Neuronal stem cell (in vitro differentiated cells): Measurements from ENCODE around the gene PCED1A.

Experiments
- DNase-seq: peaks from one replicate; pipeline ENCODE4 v3.0.0-alpha.2; 2013; ENCODE audit warnings: low spot score
- H2AFZ ChIP-seq: one replicate; pipeline ENCODE4 v1.6.1; 2013; ENCODE audit warnings: mild to moderate bottlenecking, low read length, inconsistent platforms
- H2AK5ac ChIP-seq: 2 replicates; pipeline ENCODE4 v1.6.1; 2013; ENCODE audit warnings: low read depth, mild to moderate bottlenecking, inconsistent platforms, low read length, moderate library complexity, mixed read lengths
- H2BK120ac ChIP-seq: 2 replicates; pipeline ENCODE4 v1.6.1; 2013; ENCODE audit warnings: low read depth, mild to moderate bottlenecking, inconsistent platforms, low read length, moderate library complexity, mixed read lengths
- H2BK12ac ChIP-seq: one replicate; pipeline ENCODE4 v1.6.1; 2013; ENCODE audit warnings: low read length, inconsistent platforms
- H2BK15ac ChIP-seq: 2 replicates; pipeline ENCODE4 v1.6.1; 2013; ENCODE audit warnings: mild to moderate bottlenecking, low read length, inconsistent platforms, mixed read lengths
- H2BK5ac ChIP-seq: one replicate; pipeline ENCODE4 v1.6.1; 2013; ENCODE audit warnings: inconsistent platforms, mild to moderate bottlenecking, low read length, moderate library complexity
- H3K14ac ChIP-seq: one replicate; pipeline ENCODE4 v1.6.1; 2013; ENCODE audit warnings: low read length, inconsistent platforms
- H3K18ac ChIP-seq: 2 replicates; pipeline ENCODE4 v1.6.1; 2013; ENCODE audit warnings: low read length, inconsistent platforms
- H3K23ac ChIP-seq: 2 replicates; pipeline ENCODE4 v1.6.1; 2013; ENCODE audit warnings: low read depth, mild to moderate bottlenecking, mixed read lengths, low read length, inconsistent platforms; ENCODE audit not compliant: poor library complexity
- H3K27ac ChIP-seq: replicated peaks from 3 replicates; pipeline ENCODE4 v1.5.1; 2013; ENCODE audit warnings: low read length, inconsistent platforms
- H3K27me3 ChIP-seq, 3 experiments: 2 replicates each; pipeline ENCODE4 v1.6.1; 2013; ENCODE audit warnings: low read length in 3 of 3, mild to moderate bottlenecking in 2 of 3, inconsistent platforms in 1 of 3, low read depth in 1 of 3, mixed read lengths in 1 of 3, moderate library complexity in 1 of 3; ENCODE audit not compliant: control insufficient read depth in 3 of 3, insufficient read depth in 3 of 3
- H3K36me3 ChIP-seq, 2 donors: replicated peaks in 1 of 2; 2 replicates each; pipeline ENCODE4 v1.6.1; 2013; ENCODE audit warnings: low read length in 2 of 2; ENCODE audit not compliant: control insufficient read depth in 2 of 2, insufficient read depth in 2 of 2
- H3K4ac ChIP-seq: 2 replicates; pipeline ENCODE4 v1.6.1; 2013; ENCODE audit warnings: inconsistent platforms, mild to moderate bottlenecking, low read length, moderate library complexity
- H3K4me1 ChIP-seq, 2 donors: 1 replicate in 1 of 2; 2 replicates in 1 of 2; pipeline ENCODE4 v1.6.1; 2013; ENCODE audit warnings: low read length in 2 of 2, low read depth in 1 of 2; ENCODE audit not compliant: control insufficient read depth in 2 of 2, insufficient read depth in 1 of 2
- H3K4me2 ChIP-seq: one replicate; pipeline ENCODE4 v1.6.1; 2013; ENCODE audit warnings: mild to moderate bottlenecking, low read length, inconsistent platforms; ENCODE audit not compliant: insufficient read depth, poor library complexity, severe bottlenecking
- H3K4me3 ChIP-seq, 2 donors: 2 replicates each; pipeline ENCODE4 v1.5.1; 2013; ENCODE audit warnings: low read length in 2 of 2, mild to moderate bottlenecking in 2 of 2, inconsistent platforms in 1 of 2, moderate library complexity in 1 of 2
- H3K79me1 ChIP-seq: one replicate; pipeline ENCODE4 v1.6.1; 2013; ENCODE audit warnings: low read depth, mild to moderate bottlenecking, inconsistent platforms, low read length, moderate library complexity
- H3K9ac ChIP-seq: one replicate; pipeline ENCODE4 v1.6.1; 2013; ENCODE audit warnings: mild to moderate bottlenecking, low read depth, low read length, inconsistent platforms; ENCODE audit not compliant: poor library complexity
- H3K9me3 ChIP-seq, 2 donors: replicated peaks in 1 of 2; 2 replicates each; pipeline versions ENCODE3 to v1.6.1; 2013; ENCODE audit warnings: low read length in 2 of 2, mild to moderate bottlenecking in 2 of 2, inconsistent platforms in 1 of 2, low read depth in 1 of 2, mixed read lengths in 1 of 2, moderate library complexity in 1 of 2; ENCODE audit not compliant: control insufficient read depth in 2 of 2, insufficient read depth in 1 of 2
- H4K8ac ChIP-seq: one replicate; pipeline ENCODE4 v1.6.1; 2013; ENCODE audit warnings: low read depth, mild to moderate bottlenecking, inconsistent platforms, low read length, moderate library complexity
- H4K91ac ChIP-seq: one replicate; pipeline ENCODE4 v1.6.1; 2013; ENCODE audit warnings: low read length, low read depth, mild to moderate bottlenecking, inconsistent platforms; ENCODE audit not compliant: poor library complexity
- WGBS, 2 donors: extraction: QIAGEN DNeasy Blood & Tissue Kit; methylation state at CpG; one replicate each; pipeline ENCODE4 v1.1.7; 2013; ENCODE audit warnings: missing lambda C conversion rate in 2 of 2, mixed read lengths in 1 of 2; ENCODE audit not compliant: insufficient read length in 2 of 2, insufficient replicate concordance in 1 of 2; ENCODE audit errors: extremely low coverage in 2 of 2; 5-methylcytosine and 5-hydroxymethylcytosine counted together

PCED1A gene

DNA sequence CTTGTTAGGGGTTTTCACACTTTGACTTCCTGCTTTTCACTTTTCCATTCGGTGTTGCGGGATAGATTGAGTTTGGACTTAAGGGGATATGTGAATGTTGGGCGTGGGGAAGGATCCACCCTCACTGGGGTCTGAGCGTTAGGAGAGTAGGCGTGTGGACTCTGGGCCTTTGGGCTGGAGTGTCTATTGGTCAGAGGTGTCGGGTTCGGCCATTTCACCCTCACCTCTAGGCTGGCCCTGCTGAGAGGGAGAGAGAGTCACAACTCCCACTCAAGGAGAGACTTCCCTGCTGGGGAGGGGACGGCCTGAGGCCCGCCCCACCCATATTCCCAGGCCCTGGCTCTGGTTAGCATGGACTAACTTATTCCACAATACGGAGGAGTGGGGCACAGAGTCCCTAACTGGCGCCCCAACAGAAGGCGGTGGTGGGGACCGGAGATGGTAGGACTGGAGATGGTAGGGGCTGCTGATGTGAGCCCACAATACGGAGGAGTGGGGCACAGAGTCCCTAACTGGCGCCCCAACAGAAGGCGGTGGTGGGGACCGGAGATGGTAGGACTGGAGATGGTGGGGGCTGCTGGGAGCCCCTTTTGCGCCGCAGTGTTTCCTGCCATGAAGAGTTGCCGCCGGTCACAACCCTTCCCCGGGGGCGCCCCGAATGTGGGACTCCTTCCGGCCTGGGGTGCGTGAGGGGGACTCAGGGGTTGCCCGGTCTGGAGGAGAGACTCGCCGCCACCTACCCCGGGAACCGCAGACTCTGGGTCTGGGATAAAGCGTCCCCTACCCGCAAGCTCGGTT, 31.4 kb upstream of the PCED1A start:
- Histone ChIP-seq H3K23ac (peak overlapping the region; percentile 46), H2BK15ac (peak overlapping the region; percentile 32), H3K27ac (no peak overlapping the region), H3K18ac (peak overlapping the region; percentile 94), H2BK5ac (no peak overlapping the region), H2AK5ac (no peak overlapping the region), H3K9ac (peak overlapping the region; percentile 87), H3K4me3 (peak overlapping the region in 1 of 2 donors; percentile 86), H3K14ac (peak overlapping the region; percentile 26), H3K36me3 (peaks cover 3 to 26% of the 10 kb centered on the region in 2 donors), H4K8ac (peak overlapping the region; percentile 5), H4K91ac (no peak overlapping the region), H3K4me2 (peak overlapping the region; percentile 93), H3K79me1 (no peaks in the 10 kb centered on the region), H3K4me1 (peaks cover 12 to 19% of the 10 kb centered on the region in 2 donors), H2AFZ (no peak overlapping the region), H2BK120ac (peak overlapping the region; percentile 77), H3K27me3 (peaks cover 0 to 4% (median 0%) of the 10 kb centered on the region in 3 experiments), H3K9me3 (no peaks in the 10 kb centered on the region), H3K4ac (no peak overlapping the region), H2BK12ac (no peak overlapping the region)
- WGBS, 2 donors: no CpG with 5 or more reads among the region's 34 CpGs
- DNase-seq: no peak

DNA sequence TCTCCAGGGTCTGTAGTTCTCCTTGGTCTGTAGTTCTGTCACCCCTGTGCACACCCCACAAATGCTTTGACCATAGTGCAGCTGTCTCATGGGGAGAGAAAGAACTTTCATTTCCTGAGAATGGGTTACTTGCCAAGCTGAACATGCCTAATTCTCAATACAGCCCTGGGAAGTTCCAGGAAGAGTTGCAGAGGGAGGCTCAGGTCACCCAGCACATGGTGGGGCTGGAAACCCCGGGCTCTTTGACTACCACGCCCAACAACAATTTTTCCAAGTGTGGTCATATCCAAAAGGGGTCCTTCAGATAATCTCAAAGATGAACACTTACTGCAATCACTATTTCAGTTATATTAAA, 30.6 kb upstream of the PCED1A start:
- Histone ChIP-seq H3K79me1 (no peaks in the 10 kb centered on the region), H3K9ac (no peak overlapping the region), H3K18ac (no peak overlapping the region), H3K4me3 (no peak overlapping the region), H3K4ac (no peak overlapping the region), H2AFZ (peak overlapping the region; percentile 79), H3K36me3 (peaks cover 8 to 26% of the 10 kb centered on the region in 2 donors), H4K8ac (no peak overlapping the region), H3K27ac (no peak overlapping the region), H2BK5ac (no peak overlapping the region), H4K91ac (no peak overlapping the region), H3K4me1 (peaks cover 12 to 19% of the 10 kb centered on the region in 2 donors), H3K14ac (no peak overlapping the region), H3K9me3 (no peaks in the 10 kb centered on the region), H3K23ac (no peak overlapping the region), H3K4me2 (no peak overlapping the region), H2BK12ac (no peak overlapping the region), H2BK15ac (no peak overlapping the region), H3K27me3 (peaks cover 0 to 4% (median 0%) of the 10 kb centered on the region in 3 experiments), H2AK5ac (no peak overlapping the region), H2BK120ac (no peak overlapping the region)
- no peak for DNase-seq
- no CpG with 5 or more reads among the region's 2 CpGs for WGBS, 2 donors

DNA sequence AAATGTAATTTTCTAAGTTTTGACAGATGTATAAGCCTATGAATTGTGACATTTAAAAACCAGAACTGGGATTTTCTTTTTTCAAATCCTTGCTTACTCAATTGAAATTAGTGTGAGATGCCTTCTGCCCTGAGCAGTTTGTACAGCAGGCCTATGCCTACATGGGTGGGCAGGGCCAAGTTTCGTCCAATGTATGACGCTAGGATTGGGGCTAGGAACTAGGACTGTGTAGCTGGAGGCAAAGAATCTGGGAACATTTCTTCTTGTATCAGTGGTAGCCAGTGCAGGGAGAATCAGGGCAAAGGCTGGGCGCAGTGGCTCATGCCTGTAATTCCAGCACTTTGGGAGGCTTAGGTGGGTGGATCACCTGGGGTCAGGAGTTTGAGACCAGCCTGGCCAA, 28.9 kb upstream of the PCED1A start:
- no peak overlapping the region for H3K14ac ChIP-seq
- no peak overlapping the region for H2BK120ac ChIP-seq
- H3K23ac ChIP-seq: no peak overlapping the region
- peaks cover 0 to 4% (median 0%) of the 10 kb centered on the region in 3 experiments for H3K27me3 ChIP-seq
- peaks cover 14 to 28% of the 10 kb centered on the region in 2 donors for H3K36me3 ChIP-seq
- no peak overlapping the region for H3K4ac ChIP-seq
- H4K8ac ChIP-seq: no peak overlapping the region
- no peaks in the 10 kb centered on the region for H3K79me1 ChIP-seq
- no peak overlapping the region for H4K91ac ChIP-seq
- H2BK5ac ChIP-seq: no peak overlapping the region
- H3K18ac ChIP-seq: no peak overlapping the region
- no CpG with 5 or more reads among the region's 3 CpGs for WGBS, 2 donors
- H2BK15ac ChIP-seq: no peak overlapping the region
- H2BK12ac ChIP-seq: no peak overlapping the region
- no peaks in the 10 kb centered on the region for H3K9me3 ChIP-seq
- H3K4me1 ChIP-seq: peaks cover 6 to 11% of the 10 kb centered on the region in 2 donors
- no peak for DNase-seq
- H2AFZ ChIP-seq: no peak overlapping the region
- no peak overlapping the region for H3K9ac ChIP-seq
- no peak overlapping the region for H3K4me2 ChIP-seq
- no peak overlapping the region for H2AK5ac ChIP-seq
- H3K27ac ChIP-seq: no peak overlapping the region
- no peak overlapping the region for H3K4me3 ChIP-seq

DNA sequence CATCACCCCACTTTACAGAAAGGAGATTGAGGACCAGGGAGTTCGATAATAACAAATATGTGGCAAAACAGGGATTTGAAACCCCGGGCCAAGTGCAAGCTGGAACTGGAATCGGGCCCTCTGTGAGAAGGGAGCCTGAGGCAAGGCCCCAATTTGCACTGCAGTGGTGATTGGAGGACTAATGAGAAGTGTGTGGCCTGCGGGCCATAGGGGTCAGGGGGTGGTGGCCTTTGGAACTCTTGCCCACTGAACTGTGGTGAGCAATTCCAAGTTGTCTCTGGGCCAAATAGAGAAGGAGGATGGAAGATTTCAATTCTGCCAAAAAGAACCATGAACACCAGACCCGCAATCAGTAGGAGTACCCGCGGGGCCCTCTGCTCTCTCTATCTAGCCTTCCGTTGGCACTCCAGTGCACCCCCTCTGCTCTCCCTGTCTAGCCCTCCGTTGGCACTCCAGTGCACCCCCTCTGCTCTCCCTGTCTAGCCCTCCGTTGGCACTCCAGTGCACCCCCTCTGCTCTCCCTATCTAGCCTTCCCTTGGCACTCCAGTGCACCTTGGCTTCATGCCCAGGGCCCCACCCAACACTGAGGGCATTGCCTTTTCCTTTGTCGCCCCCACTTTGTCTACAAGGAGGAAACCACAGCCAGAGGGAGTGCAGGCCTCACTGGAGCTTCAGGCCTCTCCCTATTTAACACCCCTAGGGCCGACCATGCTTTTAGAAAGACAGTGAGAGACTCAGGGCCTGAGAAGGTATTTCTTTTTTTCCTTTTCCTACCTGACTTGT, 26.8 kb upstream of the PCED1A start:
- no peak overlapping the region for H2BK5ac ChIP-seq
- H2BK120ac ChIP-seq: no peak overlapping the region
- H3K4ac ChIP-seq: no peak overlapping the region
- no peak overlapping the region for H2AK5ac ChIP-seq
- H4K8ac ChIP-seq: no peak overlapping the region
- no peak overlapping the region for H3K27ac ChIP-seq
- H3K79me1 ChIP-seq: no peaks in the 10 kb centered on the region
- WGBS, 2 donors: no CpG with 5 or more reads among the region's 12 CpGs
- no peaks in the 10 kb centered on the region for H3K9me3 ChIP-seq
- DNase-seq: no peak
- no peak overlapping the region for H3K4me2 ChIP-seq
- H4K91ac ChIP-seq: no peak overlapping the region
- no peak overlapping the region for H2BK12ac ChIP-seq
- no peak overlapping the region for H2BK15ac ChIP-seq
- no peak overlapping the region for H3K18ac ChIP-seq
- no peak overlapping the region for H3K4me3 ChIP-seq
- H3K36me3 ChIP-seq: peaks cover 18 to 42% of the 10 kb centered on the region in 2 donors
- no peak overlapping the region for H2AFZ ChIP-seq
- no peak overlapping the region for H3K14ac ChIP-seq
- H3K23ac ChIP-seq: no peak overlapping the region
- peaks cover 5 to 10% of the 10 kb centered on the region in 2 donors for H3K4me1 ChIP-seq
- H3K9ac ChIP-seq: no peak overlapping the region
- peaks cover 0 to 2% (median 0%) of the 10 kb centered on the region in 3 experiments for H3K27me3 ChIP-seq
